HCT116 (cell line): Measurements from ENCODE around the gene NALF2. TPM values are rescaled to one million over a fixed set of nuclear protein-coding genes. Genes with fewer than 3 reads are reported as not detected.

Experiments used
- ATAC-seq: fragments of 200-7000 bp; cut with Tn5 transposase; 2 replicates; pipeline ENCODE4 v1.9.1; 2020; ENCODE audit warnings: mild to moderate bottlenecking, moderate library complexity
- BruUV-seq: library from RNA; stranded (reverse); fragments of 400-500 nt; replicated peaks from 2 replicates; lab custom pipeline; 2021; lab: Mats Ljungman, UMichigan
- CTCF ChIA-PET: fragments of 300-600 bp; sonication (Branson Sonifier 250); formaldehyde crosslinking; loops from one replicate; lab custom pipeline; 2021; ENCODE audit warnings: antibody characterized with exemption; lab: Charles Lee
- POLR2A ChIA-PET: fragments of 300-600, 350-600 bp; sonication (Branson Sonifier 250); formaldehyde crosslinking; loops from one replicate; lab custom pipeline; 2021; ENCODE audit warnings: antibody characterized with exemption; lab: Charles Lee
- RAD21 ChIA-PET, 2 experiments: fragments of 300-600 bp; sonication (Branson Sonifier 250); formaldehyde crosslinking; loops; one replicate each; lab custom pipeline; 2023; ENCODE audit warnings: low total read pairs in 2 of 2; ENCODE audit not compliant: uncharacterized antibody in 2 of 2, unreplicated experiment in 2 of 2, low non-redundant PET in 1 of 2; lab: Charles Lee
- DNase-seq: peaks from one replicate; pipeline ENCODE4 v3.0.0-alpha.2; 2010; ENCODE audit warnings: low read depth, low spot score
- H2AFZ ChIP-seq: fragments of 200-600 bp; shearing (Covaris generic), sonication (generic); 2 replicates; pipeline ENCODE4 v1.6.1; 2017; ENCODE audit warnings: low read depth, mixed run types, mixed read lengths, antibody characterized with exemption, low read length; ENCODE audit not compliant: poor library complexity, severe bottlenecking
- H3K27ac ChIP-seq: 2 replicates; pipeline ENCODE4 v1.5.1; 2012; ENCODE audit warnings: low read depth, low read length
- H3K27me3 ChIP-seq: fragments of 200-600 bp; sonication (generic); 2 replicates; pipeline ENCODE4 v1.6.1; 2016; ENCODE audit warnings: mixed run types, low read length, mixed read lengths; ENCODE audit not compliant: insufficient read depth
- H3K36me3 ChIP-seq, 2 experiments: fragments of 200-500 bp in 1 of 2; fragments of 200-600 bp in 1 of 2; sonication (Bioruptor generic) in 1 of 2; sonication (generic) in 1 of 2; 2 replicates each; pipeline versions ENCODE4 v1.5.1 to v1.6.1; 2014 to 2016; ENCODE audit warnings: low read length in 2 of 2, inconsistent platforms in 1 of 2, mixed read lengths in 1 of 2, mixed run types in 1 of 2; ENCODE audit not compliant: insufficient read depth in 2 of 2, control insufficient read depth in 1 of 2
- H3K4me1 ChIP-seq, 2 experiments: fragments of 200-600 bp in 1 of 2; sonication (generic) in 1 of 2; 2 replicates each; pipeline versions ENCODE4 v1.5.1 to v1.6.1; 2012 to 2017; ENCODE audit warnings: low read length in 2 of 2, inconsistent platforms in 1 of 2, mild to moderate bottlenecking in 1 of 2, mixed read lengths in 1 of 2, mixed run types in 1 of 2, moderate library complexity in 1 of 2; ENCODE audit not compliant: insufficient read depth in 2 of 2, control insufficient read depth in 1 of 2
- H3K4me2 ChIP-seq: fragments of 200-600 bp; sonication (generic); 2 replicates; pipeline ENCODE4 v1.6.1; 2017; ENCODE audit warnings: mixed run types, low read length, mixed read lengths
- H3K4me3 ChIP-seq, 2 experiments: fragments of 200-600 bp in 1 of 2; sonication (generic) in 1 of 2; replicated peaks in 1 of 2; 2 replicates each; pipeline ENCODE4 v1.5.1; 2011 to 2016; ENCODE audit warnings: low read length in 2 of 2, control low read depth in 1 of 2, low read depth in 1 of 2, mild to moderate bottlenecking in 1 of 2, mixed read lengths in 1 of 2, mixed run types in 1 of 2
- H3K79me2 ChIP-seq: fragments of 200-600 bp; sonication (generic); 2 replicates; pipeline ENCODE4 v1.6.1; 2017; ENCODE audit warnings: mild to moderate bottlenecking, mixed run types, low read length, moderate library complexity, mixed read lengths; ENCODE audit not compliant: insufficient read depth
- H3K9ac ChIP-seq: fragments of 200-600 bp; sonication (generic); 2 replicates; pipeline ENCODE4 v1.6.1; 2016; ENCODE audit warnings: low read length, mixed read lengths
- H3K9me2 ChIP-seq: fragments of 200-600 bp; sonication (generic), shearing (Covaris generic); 2 replicates; pipeline ENCODE4 v1.6.1; 2017; ENCODE audit warnings: mixed run types, mild to moderate bottlenecking, moderate library complexity; ENCODE audit not compliant: insufficient read depth
- H3K9me3 ChIP-seq, 2 experiments: fragments of 200-500 bp in 1 of 2; fragments of 200-600 bp in 1 of 2; sonication (Bioruptor generic) in 1 of 2; sonication (generic) in 1 of 2; 2 replicates each; pipeline ENCODE4 v1.6.1; 2014 to 2017; ENCODE audit warnings: low read length in 2 of 2, mixed read lengths in 2 of 2, inconsistent platforms in 1 of 2, low read depth in 1 of 2, mild to moderate bottlenecking in 1 of 2, mixed run types in 1 of 2, moderate library complexity in 1 of 2; ENCODE audit not compliant: control insufficient read depth in 1 of 2, insufficient read depth in 1 of 2
- H4K20me1 ChIP-seq: fragments of 200-600 bp; sonication (generic), shearing (Covaris generic); 2 replicates; pipeline ENCODE4 v1.6.1; 2017; ENCODE audit warnings: mixed run types, mild to moderate bottlenecking, moderate library complexity; ENCODE audit not compliant: insufficient read depth
- ELF1 ChIP-seq: IDR thresholded peaks from 2 replicates; pipeline ENCODE4 v1.6.1; 2012; ENCODE audit warnings: low read depth, borderline replicate concordance
- EZH2phosphoT487 ChIP-seq: fragments of 200-600 bp; IDR thresholded peaks from 2 replicates; pipeline ENCODE4 v1.6.1; 2018; ENCODE audit warnings: antibody characterized with exemption, borderline replicate concordance
- FOSL1 ChIP-seq: IDR thresholded peaks from 2 replicates; pipeline ENCODE4 v1.6.1; 2012; ENCODE audit warnings: low read depth
- JUND ChIP-seq: IDR thresholded peaks from 2 replicates; pipeline ENCODE4 v1.6.1; 2012
- POLR2A ChIP-seq: IDR thresholded peaks from 2 replicates; pipeline ENCODE4 v1.7.0; 2011; ENCODE audit warnings: borderline replicate concordance; ENCODE audit not compliant: insufficient read depth, insufficient read length; ENCODE audit errors: extremely low read depth
- RAD21 ChIP-seq: IDR thresholded peaks from 2 replicates; pipeline ENCODE4 v1.6.1; 2012; ENCODE audit warnings: low read depth, mild to moderate bottlenecking
- REST ChIP-seq: IDR thresholded peaks from 2 replicates; pipeline ENCODE4 v1.6.1; 2012; ENCODE audit warnings: low read depth
- SIN3A ChIP-seq: IDR thresholded peaks from 2 replicates; pipeline ENCODE4 v1.6.1; 2012; ENCODE audit warnings: low read depth
- SP1 ChIP-seq: IDR thresholded peaks from 2 replicates; pipeline ENCODE4 v1.6.1; 2012; ENCODE audit warnings: low read depth
- TCF7L2 ChIP-seq: IDR thresholded peaks from 2 replicates; pipeline ENCODE4 v1.7.0; 2011; ENCODE audit warnings: borderline replicate concordance, inconsistent platforms; ENCODE audit not compliant: insufficient read depth, insufficient read length; ENCODE audit errors: extremely low read depth
- intact Hi-C: fragments of 100-400 bp; cut with micrococcal nuclease; formaldehyde crosslinking; loops from 2 replicates; pipeline ENCODE4 v1.10.0; 2022
- total RNA-seq: library from RNA; stranded (reverse); gene quantifications from one replicate; pipeline ENCODE4 v1.2.1, GENCODE V29; 2021; ENCODE audit not compliant: unreplicated experiment

The NALF2 gene
- total RNA-seq, 1 experiment from 2014 or later = 8.7 TPM

GRCh38 chrX:69507500-69507789, 3.3 kb downstream of the NALF2 start:
- DNase-seq (no peak), ATAC-seq (no peak)
- H3K4me3 ChIP-seq = no peak overlapping the region
- TF ChIP-seq REST (no peak), JUND (no peak), SIN3A (no peak), ELF1 (no peak), EZH2phosphoT487 (no peak), RAD21 (no peak), TCF7L2 (no peak), POLR2A (no peak), FOSL1 (no peak), SP1 (no peak)
- H3K9me2 ChIP-seq = no peaks in the 10 kb centered on the region
- H3K9ac ChIP-seq = no peak overlapping the region
- TSS peak; percentile 22 for BruUV-seq
- no peak overlapping the region for H3K27ac ChIP-seq
- intact Hi-C loops = no loop called here
- H3K4me1 ChIP-seq = peaks cover 0 to 4% of the 10 kb centered on the region in 2 experiments; a peak in 1 of 4 replicates
- no peak overlapping the region for H3K4me2 ChIP-seq
- ChIA-PET CTCF (interaction anchor here (0.8 kb wide), 1 partner anchor 590 kb away, joined by 3 read pairs; no protein-coding TSS in a partner anchor), RAD21 (no interaction called here), POLR2A (no interaction called here)
- no peak overlapping the region for H2AFZ ChIP-seq
- H3K27me3 ChIP-seq = no peaks in the 10 kb centered on the region
- peaks cover 13% of the 10 kb centered on the region; the same call in 1 of the 2 replicates for H3K79me2 ChIP-seq
- H3K36me3 ChIP-seq = no peaks in the 10 kb centered on the region; a peak in 1 of 4 replicates
- H4K20me1 ChIP-seq = no peaks in the 10 kb centered on the region
- no peaks in the 10 kb centered on the region for H3K9me3 ChIP-seq
